ENCODE data around the gene UNC13D.
A peak's percentile ranks its signal among the peaks of the same experiment; 100 is the strongest.

The UNC13D gene

DNA sequence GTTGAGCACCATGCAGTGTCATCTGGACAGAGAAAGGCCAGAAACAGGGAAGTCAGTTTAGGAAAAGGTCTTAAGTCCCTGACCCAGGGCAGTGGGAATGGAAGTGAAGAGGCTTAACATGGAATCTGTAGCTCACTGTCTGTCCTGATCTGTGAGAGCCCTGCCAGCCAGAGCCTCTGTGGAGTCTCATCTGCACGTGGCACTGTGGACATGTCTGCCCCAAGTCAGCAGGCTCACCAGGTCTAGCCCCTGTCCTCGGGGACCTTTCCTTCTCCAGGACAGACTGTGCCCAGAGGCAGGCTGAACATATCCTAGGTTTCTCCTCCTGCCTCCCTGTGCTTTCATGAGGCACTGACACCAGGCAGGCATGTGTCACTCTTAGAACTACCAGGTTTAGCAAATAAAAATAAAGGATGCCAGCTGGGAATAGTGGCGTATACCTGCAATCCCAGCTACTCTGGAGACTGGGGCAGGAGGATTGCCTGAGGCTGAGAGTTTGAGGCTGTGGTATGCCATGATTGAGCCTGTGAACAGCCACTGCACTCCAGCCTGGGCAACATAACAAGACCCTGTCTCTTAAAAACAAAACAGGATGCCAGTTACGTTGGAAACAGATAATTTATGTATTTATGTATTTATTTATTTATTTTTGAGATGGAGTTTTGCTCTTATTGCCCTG is 37.2 kb downstream of the UNC13D start:
- H3K27ac ChIP-seq (ENCODE audit: poor library complexity, severe bottlenecking) = no peak overlapping the region
- H3K27me3 ChIP-seq (ENCODE audit: insufficient read depth, poor library complexity, severe bottlenecking) = no peaks in the 10 kb centered on the region
- peaks cover 5% of the 10 kb centered on the region for H3K4me1 ChIP-seq (ENCODE audit: insufficient read depth, poor library complexity, severe bottlenecking)
- peak; percentile 11; the same call in 2 of the 3 replicates for ATAC-seq (ENCODE audit: low read depth)
- no peaks in the 10 kb centered on the region for H3K9me3 ChIP-seq (ENCODE audit: severe bottlenecking)
- DNase-seq (ENCODE audit: low spot score) = no peak
- no peak overlapping the region for H3K4me3 ChIP-seq (ENCODE audit: severe bottlenecking)
- no peak for TF ChIP-seq CTCF (IDR thresholded peaks at IDR 0.05; ENCODE audit: poor library complexity, severe bottlenecking)
- peaks cover 8% of the 10 kb centered on the region; the same call in 1 of the 2 replicates for H3K36me3 ChIP-seq (ENCODE audit: low read depth)

- peaks cover 11% of the 10 kb centered on the region for H3K36me3 ChIP-seq (ENCODE audit: low read depth)
- no peak for ATAC-seq (ENCODE audit: low read depth)
- H3K27me3 ChIP-seq (ENCODE audit: insufficient read depth, poor library complexity, severe bottlenecking) = no peaks in the 10 kb centered on the region
- TF ChIP-seq CTCF (IDR thresholded peaks at IDR 0.05; ENCODE audit: poor library complexity, severe bottlenecking) = no peak
- H3K9me3 ChIP-seq (ENCODE audit: severe bottlenecking) = no peaks in the 10 kb centered on the region
- H3K4me1 ChIP-seq (ENCODE audit: insufficient read depth, poor library complexity, severe bottlenecking) = peaks cover 5% of the 10 kb centered on the region
- H3K4me3 ChIP-seq (ENCODE audit: severe bottlenecking) = no peak overlapping the region
- DNase-seq (ENCODE audit: low spot score) = no peak
- H3K27ac ChIP-seq (ENCODE audit: poor library complexity, severe bottlenecking) = no peak overlapping the region
Measured at GRCh38 chr17:75803883-75804282, 40.3 kb downstream of the UNC13D start.

- Histone ChIP-seq H3K27ac (ENCODE audit: poor library complexity, severe bottlenecking) (no peak overlapping the region), H3K4me3 (ENCODE audit: severe bottlenecking) (no peak overlapping the region), H3K9me3 (ENCODE audit: severe bottlenecking) (no peaks in the 10 kb centered on the region), H3K36me3 (ENCODE audit: low read depth) (peaks cover 39% of the 10 kb centered on the region), H3K4me1 (ENCODE audit: insufficient read depth, poor library complexity, severe bottlenecking) (no peaks in the 10 kb centered on the region), H3K27me3 (ENCODE audit: insufficient read depth, poor library complexity, severe bottlenecking) (no peaks in the 10 kb centered on the region)
- ATAC-seq (ENCODE audit: low read depth) = no peak
- peak; percentile 22 for DNase-seq (ENCODE audit: low spot score)
- no peak for TF ChIP-seq CTCF (IDR thresholded peaks at IDR 0.05; ENCODE audit: poor library complexity, severe bottlenecking)
Measured at GRCh38 chr17:75799402-75799801, 44.8 kb downstream of the UNC13D start.

DNA sequence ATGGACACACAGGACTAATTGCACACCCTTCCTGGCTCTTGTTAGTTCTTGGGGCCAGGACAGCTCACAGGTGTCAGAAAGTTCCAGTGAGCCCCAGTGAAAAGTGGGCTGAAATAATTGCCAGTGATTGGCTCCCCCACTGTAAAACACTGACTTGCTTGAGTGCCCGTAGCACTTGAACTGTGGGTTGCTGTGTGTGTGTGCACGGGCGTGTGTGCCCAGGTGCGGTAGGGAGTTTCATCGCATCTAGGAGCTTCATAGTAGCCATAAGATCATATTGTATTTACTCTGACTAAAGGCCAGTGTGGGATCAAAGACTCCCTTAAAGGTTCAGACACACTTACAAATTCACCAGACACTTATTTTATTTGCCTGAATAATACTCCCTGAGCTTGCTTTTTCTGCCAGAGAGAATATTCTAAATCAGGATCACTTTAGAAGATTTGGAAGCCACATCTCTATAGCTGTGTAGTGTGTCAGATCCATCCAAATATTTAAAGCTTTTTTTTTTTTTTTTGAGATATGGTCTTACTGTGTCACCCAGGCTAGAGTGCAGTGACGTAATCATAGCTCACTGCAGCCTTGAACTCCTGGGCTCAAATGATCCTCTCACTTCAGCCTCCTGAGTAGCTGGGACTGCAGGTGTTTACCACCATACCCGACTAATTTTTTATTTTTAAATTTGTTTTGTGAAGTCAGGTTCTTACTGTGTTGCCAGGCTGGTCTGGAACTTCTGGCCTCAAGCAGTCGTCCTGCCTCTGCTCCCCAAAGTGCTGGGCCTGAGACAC is 48.2 kb downstream of the UNC13D start:
- Histone ChIP-seq H3K27ac (ENCODE audit: poor library complexity, severe bottlenecking) (no peak overlapping the region), H3K36me3 (ENCODE audit: low read depth) (peaks cover 56% of the 10 kb centered on the region), H3K9me3 (ENCODE audit: severe bottlenecking) (no peaks in the 10 kb centered on the region), H3K4me3 (ENCODE audit: severe bottlenecking) (no peak overlapping the region), H3K4me1 (ENCODE audit: insufficient read depth, poor library complexity, severe bottlenecking) (peaks cover 10% of the 10 kb centered on the region), H3K27me3 (ENCODE audit: insufficient read depth, poor library complexity, severe bottlenecking) (no peaks in the 10 kb centered on the region)
- peak; percentile 6 for DNase-seq (ENCODE audit: low spot score)
- no peak for TF ChIP-seq CTCF (IDR thresholded peaks at IDR 0.05; ENCODE audit: poor library complexity, severe bottlenecking)
- no peak for ATAC-seq (ENCODE audit: low read depth)

DNA sequence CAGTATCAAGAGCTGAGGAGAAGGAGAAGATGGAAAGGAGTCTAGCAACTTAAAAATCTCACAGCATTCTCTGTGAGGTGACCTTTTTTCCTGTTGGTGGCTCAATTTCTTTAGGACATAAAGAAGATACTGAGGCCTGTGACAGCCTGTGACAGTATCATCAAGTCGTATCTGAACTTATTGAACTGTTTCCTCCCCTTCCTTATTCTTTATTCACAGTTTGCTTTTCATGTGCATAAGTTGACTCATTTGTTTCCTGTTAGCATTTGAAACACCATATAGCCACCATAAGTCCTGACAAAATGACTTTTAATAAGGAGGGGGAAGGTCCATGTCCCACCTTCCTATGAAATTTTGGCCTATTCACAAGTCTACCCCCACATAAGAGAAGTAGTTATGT is 50.7 kb downstream of the UNC13D start:
- Histone ChIP-seq H3K9me3 (ENCODE audit: severe bottlenecking) (no peaks in the 10 kb centered on the region), H3K27ac (ENCODE audit: poor library complexity, severe bottlenecking) (no peak overlapping the region), H3K27me3 (ENCODE audit: insufficient read depth, poor library complexity, severe bottlenecking) (no peaks in the 10 kb centered on the region), H3K4me3 (ENCODE audit: severe bottlenecking) (no peak overlapping the region), H3K36me3 (ENCODE audit: low read depth) (peaks cover 49% of the 10 kb centered on the region), H3K4me1 (ENCODE audit: insufficient read depth, poor library complexity, severe bottlenecking) (peaks cover 10% of the 10 kb centered on the region)
- ATAC-seq (ENCODE audit: low read depth) (no peak), DNase-seq (ENCODE audit: low spot score) (no peak)
- TF ChIP-seq CTCF (IDR thresholded peaks at IDR 0.05; ENCODE audit: poor library complexity, severe bottlenecking) = no peak
